GM21381 (cell line): ENCODE results near the gene NDE1.
"Not testable (repeated sequence)": the region's sequence is repeated elsewhere in the genome, so short reads cannot be mapped to it uniquely, and the experiment has no call there.

Experiments
- ATAC-seq: cut with Tn5 transposase; IDR thresholded peaks from one replicate; pipeline ENCODE4 v1.9.1; 2021; ENCODE audit warnings: mild to moderate bottlenecking, moderate library complexity; ENCODE audit not compliant: unreplicated experiment

NDE1 gene

DNA sequence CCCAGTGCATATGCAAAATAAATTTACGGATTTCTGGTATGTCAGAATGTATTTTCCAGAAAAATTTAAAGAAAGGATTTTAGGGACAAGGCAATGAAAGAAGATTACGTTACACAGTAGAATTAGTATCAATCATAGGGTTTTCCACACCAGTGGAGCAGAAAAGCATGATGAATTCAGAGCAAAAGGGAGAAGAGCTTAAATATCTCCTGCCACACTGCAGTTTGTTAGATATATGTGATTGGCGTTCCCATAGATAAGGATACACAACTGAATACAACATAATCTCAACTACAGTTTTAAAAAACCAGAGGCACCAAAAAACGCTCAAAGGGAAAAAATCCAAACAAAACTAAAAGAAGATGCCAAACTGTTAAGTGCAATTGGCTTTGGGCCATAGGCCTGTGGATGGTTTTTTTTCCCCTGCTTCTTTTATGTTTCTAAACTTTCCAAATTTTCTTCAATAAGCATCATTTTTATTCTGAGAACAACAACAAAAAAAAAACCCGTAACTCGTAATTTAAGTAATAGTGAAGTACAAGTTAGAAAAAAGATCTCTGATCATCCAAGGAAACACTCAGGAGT, 29.3 kb upstream of the NDE1 start:
- no peak for ATAC-seq

- no peak for ATAC-seq
Measured at GRCh38 chr16:15621456-15621855, 28.6 kb upstream of the NDE1 start.

DNA sequence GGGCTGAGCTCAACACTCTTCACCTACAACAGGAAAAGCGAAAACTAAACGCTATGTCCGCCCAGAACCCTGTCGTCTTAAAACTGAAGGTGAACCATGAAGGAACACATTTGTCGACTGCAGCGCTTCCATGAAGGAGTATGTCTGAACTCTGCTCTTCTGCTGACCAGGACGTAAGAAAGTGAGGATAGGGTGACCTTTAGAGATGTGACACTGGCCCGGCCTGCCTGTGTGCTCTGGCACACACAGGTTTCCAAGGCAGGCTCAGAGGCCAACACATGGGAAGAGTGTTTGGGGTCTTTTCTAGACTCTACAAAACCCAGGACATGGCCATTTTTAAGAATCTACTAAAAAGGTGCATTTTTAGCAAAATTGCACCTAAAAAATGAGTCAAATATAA, 28.2 kb upstream of the NDE1 start:
- ATAC-seq = no peak

GRCh38 chr16:15631730-15632409, 18.2 kb upstream of the NDE1 start:
- ATAC-seq = no peak

DNA sequence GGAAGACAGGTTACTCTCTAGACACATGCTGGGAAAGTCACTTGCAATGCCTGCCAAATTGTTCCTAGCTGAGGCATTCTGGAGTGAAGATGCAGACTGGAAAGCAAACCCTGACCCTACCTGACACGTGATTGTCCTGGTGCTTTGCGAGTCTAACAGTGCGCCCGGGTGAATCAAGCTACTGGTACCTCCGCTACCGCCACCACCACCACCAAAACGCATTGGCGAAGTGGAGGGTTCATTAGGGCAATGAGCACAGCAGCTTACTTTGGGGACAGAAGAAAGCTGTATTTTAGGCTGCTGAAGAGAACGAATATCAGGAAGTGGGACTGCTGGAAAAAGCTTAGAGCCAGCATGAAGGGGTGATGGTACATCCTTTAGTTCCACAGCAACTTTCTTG, 14.1 kb upstream of the NDE1 start:
- ATAC-seq = no peak

DNA sequence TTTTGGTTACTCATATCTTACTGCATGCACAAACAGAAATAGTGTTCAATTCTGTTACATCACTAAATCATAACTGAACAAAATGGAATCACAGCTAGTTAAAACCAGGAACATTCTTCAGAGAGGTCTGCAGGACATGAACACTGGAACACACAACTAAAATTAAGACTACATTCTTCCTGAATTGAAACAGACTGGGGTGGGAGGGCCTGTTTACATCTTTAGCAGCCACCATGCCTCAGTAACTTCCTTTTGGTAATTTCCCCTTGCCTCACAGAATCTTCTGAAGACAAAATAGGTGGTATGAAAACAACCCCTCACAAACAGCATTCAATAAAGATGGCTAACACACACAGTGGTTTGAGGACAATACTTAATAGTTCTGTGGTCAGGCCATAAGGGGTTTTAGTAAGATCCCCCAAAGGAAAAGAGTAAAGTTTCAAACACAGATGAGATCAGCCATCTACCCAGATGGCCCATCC, 13.6 kb upstream of the NDE1 start:
- no peak for ATAC-seq

DNA sequence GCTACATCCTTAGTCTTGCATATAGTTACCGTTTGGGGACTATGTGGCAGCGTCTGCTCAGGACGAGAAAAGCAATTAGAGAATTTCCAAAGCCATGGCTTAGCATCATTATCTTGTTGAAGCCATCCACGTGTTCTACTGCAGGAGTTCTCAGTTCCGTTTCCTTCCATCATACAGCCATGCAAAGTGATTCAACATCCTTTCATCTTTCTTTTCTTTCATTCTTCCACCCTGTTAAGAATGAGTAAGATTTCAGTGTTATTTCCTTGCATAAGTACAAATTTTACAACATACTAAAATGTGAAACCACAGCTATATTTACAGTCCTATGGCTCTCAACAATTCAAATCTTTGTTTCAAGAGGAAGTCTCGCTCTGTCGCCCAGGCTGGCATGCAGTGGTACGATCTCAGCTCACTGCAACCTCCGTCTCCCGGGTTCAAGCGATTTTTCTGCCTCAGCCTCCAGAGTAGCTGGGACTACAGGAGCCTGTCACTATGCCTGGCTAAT, 10.9 kb upstream of the NDE1 start:
- ATAC-seq = no peak

GRCh38 chr16:15640966-15641365, 9.1 kb upstream of the NDE1 start:
- ATAC-seq = no peak

- no peak for ATAC-seq
Measured at GRCh38 chr16:15641753-15642556, 8.1 kb upstream of the NDE1 start.

DNA sequence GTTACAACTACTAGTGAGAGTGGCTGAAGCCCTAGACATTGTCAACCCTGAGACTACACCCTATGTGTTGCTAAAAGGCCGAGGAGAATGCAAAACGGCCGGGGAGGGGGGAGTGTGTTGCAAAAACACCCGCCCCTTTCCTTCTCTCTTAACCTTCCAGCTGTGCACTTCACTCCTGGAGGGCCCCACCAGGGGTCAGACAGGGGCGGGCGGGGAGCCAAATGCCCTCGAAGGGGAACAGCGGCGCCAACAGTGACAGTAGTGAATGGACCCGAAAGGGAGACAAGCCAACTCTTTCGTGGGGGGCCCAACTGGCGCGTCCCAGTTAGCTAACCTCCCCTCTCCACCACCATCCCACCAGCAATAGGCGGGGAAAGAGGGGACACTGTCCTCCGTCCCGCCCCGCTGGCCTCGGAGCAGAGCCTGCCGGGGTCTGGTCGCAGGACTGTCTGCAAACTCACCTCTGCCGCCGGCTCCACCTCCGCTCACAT, 7.4 kb upstream of the NDE1 start:
- peak; percentile 47 for ATAC-seq

DNA sequence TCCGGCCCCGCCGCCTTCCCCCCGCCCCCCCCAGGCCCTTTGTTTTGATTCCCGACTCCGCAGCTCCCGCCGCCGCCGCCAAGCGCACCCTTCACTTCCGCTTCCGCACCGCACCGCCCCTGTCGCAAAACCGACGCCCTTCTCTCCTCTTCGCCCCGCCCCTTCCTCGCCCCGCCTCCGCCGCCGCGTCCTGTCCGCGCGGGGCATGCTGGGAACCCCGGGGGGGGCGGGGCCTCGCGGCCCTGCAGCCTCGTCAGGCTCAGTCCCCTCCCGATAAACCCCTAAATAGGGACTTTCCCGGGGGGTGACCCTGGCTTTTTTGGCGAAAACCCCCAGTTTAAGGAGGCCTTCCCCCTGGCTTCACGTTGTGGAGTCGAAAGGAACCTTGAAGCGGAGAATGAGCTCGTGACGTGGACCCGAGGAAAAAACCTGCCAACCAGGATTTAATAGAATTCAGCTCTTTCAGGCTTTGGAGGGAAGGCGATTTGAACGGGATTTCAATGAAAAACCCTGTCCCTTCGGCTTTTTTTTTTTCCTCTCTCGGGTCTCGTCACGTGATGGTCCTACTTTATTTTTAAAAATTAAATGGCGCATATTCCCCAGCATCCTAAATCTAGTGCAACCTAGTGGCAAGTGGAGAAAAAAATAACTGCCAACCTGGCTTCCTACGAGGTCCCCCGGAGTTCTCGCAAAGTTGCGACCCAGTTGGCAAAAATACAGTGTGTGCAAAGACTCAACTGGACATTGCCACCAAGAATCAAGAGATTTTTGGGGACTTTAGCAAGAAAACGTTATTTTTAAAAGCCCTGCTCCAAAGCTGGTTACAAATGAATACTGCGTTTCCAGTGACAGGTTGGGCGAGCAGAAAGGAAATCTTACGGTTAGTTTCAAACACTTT, 6.7 kb upstream of the NDE1 start, which contains the start of gene MARF1:
TSS of gene MARF1 (minus strand) at position 107 of the 898 bp plus-strand sequence. CDS start 3,921 bp downstream, outside the sequence.
- ATAC-seq = peak; percentile 48

GRCh38 chr16:15643946-15644250, 6.1 kb upstream of the NDE1 start:
- no peak for ATAC-seq

DNA sequence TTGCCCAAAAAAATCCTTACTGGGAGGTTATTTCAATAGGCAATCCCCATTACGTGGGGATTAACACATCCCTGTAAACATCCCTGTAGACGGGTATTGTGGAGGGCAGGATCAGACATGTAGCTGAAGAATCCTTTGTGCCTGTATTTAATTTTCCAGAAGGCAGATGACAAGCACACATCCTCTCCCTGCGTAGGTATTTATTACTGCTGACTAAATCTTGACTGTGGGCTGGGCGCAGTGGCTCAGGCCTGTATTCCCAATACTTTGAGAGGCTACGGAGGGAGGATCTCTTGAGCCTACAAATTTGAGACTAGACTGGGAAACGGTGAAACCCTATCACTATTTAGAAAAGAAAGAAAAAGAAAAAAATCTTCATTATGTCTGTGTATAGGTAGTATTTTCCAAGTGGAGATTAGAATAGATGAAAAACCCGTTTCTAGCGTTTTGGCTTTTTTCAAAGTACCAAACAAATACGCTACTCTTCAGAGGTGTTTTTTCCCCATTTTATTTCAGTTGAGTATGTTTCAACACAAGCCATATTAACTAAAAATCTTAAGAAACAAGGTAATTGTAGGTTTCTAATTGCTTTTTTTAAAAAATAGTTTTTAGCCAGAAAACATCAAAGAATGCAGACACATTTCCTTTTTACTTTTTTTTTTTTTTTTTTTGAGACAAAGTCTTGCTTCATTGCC, 5.6 kb upstream of the NDE1 start:
- ATAC-seq = no peak

DNA sequence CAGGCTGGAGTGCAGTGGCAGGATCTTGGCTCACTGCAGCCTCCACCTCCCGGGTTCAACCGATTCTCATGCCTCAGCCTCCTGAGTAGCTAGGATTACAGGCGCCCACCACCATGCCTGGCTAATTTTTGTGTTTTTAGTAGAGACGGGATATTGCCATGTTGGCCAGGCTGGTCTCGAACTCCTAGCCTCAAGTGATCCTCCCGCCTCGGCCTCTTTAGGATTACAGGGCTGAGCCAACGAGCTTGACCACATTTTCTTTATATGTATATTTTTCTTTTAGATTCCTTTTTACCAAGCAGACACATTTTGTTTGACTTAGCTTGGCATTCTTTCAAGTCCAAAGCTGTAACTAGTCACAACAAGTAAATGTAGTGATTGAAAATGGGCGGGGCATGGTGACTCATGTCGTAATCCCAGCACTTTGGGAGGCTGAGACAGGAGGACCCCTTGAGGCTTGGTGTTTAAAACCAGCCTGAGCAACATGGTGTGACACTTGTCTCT, 5.0 kb upstream of the NDE1 start:
- ATAC-seq = not testable (repeated sequence)

DNA sequence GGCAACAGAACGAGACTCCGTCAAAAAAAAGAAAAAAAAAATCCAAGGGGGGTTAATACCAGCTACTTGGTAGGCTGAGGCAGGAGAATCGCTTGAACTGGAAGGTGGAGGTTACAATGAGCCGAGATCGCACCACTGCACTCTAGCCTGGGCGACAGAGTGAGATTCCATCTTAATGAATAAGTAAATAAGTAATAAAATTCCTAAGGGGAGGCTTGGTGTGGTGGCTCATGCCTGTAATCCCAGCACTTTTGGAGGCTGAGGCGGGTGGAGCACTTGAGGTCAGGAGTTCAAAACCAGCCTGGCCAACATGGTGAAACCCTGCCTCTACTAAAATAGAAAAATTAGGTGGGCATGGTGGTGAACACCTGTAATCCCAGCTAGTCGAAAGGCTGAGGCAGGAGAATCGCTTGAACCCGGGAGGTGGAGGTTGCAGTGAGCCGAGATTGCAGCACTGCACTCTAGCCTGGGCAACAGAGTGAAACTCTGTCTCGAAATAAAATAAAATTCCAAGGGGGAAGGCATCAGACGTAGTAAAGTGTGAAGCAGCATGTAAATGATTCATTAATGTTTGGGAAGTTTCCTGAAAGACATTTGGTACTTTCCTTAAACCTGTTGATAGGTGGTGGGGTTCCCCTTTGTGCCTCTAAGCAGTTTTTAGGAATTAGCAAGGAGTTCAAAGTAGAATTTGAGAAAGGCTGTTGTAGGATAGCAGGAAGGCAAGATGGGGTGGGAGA, 3.3 kb upstream of the NDE1 start:
- not testable (repeated sequence) for ATAC-seq

DNA sequence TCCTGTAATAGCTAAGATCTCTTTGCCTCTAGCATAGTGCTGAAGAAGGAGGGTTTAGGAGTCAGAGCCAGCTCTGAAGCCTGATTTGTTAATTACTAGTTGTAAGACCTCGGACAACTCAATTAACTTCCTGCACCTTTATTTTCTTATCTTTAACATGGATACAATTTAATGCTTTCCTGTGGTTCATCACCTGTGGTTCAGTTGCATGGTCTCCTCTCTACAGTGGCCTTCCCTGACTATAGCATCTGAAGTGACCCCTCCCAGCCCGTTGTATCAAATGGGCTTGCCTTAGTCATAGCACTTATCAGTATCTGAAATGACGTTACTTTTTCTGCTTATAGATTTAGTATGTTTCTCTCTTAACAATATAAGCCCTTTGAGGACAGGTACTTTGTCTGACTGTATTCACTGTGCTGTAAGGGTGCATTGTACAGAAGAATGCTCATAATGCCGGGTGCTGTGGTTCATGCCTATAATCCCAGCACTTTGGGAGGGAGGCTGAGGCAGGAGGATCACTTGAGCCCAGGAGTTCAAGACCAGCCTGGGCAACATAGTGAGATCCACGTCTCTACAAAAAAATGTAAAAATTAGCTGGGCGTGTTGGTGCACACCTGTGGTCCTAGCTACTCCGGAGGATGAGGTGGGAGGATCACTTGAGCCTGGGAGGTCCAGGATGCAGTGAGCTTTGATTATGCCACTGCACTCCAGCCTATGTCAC, 2.6 kb upstream of the NDE1 start:
- no peak for ATAC-seq

- ATAC-seq = no peak
Measured at GRCh38 chr16:15648135-15648730, 1.8 kb upstream of the NDE1 start.

DNA sequence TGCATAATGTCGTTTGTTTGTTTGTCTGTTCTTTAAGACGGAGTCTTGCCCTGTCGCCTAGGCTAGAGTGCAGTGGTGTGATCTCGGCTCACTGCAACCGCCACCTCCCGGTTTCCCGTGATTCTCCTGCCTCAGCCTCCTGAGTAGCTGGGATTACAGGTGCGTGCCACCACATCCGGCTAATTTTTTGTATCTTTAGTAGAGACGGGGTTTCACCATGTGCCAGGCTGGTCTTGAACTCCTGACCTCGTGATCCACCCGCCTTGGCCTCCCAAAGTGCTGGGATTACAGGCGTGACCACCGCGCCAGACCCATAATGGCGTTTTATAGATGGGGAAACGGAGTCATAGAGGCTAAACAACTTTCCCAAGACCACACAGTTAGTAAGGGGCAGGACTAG, 734 bp upstream of the NDE1 start:
- not testable (repeated sequence) for ATAC-seq
